Activated gamma-delta T cell (primary cell): ENCODE data around the gene PRDM11.

Experiments used
- DNase-seq: peaks from one replicate; lab custom pipeline; 2025; lab: John Stamatoyannopoulos, UW

The PRDM11 gene

DNA sequence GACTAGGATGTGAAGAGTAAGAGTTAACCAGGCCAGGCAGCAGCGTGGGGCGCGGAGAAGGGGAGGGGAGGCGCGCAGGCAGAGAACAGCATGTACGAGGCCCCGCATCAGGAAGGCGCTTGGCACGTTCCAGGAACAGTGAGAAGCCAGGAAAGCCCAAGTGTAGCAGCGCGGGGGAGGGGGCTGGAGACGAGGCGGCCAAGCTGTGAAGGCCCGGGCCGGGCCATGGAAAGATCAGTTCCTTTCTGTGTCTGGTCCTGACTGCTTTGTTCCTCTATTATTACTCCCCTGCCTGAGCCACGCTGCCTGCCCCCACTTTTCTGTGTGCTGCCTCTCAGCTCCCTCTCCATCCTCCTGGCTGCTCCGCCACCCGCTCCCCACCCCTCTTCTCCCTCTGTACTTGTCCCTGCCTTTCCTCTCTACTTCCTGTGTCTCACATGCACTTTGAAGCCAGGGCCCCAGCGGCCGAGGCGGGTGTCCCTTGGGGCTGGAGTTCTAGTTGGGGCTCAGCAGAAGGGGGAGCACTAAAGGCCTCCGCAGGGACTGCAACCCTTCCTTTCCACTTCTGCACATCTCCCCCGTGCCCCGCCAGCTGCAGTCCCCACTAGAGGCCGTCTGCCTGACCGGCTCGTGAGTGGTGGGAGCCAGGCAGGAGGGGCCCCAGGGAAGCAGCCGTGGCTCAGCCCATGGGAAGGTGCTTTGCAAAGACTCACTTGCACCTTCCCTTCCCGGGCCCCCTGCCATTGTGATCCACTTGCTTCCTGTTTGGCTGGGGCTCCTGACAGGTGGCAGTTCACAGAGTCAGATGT, 63.7 kb downstream of the PRDM11 start:
- no peak for DNase-seq

DNA sequence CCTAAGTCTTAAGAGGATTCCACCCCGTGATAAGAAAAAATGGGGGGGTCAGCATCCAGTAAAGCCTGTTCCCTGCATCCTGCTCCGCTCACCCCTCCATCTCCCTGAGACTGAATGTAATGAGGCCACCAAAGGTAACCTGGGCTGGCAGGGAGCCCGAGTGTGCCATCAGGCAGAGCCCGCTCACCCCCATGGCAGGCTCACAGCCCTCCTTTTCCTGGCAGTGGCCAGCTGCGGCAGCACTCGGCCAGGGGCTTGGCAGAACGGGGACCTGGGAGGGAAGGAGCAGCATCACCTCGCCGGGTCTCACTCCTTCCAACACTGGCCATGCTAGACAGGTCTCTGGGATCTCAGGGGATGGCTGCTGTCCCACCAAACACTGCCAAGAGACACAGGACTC, 64.4 kb downstream of the PRDM11 start:
- DNase-seq = no peak

DNA sequence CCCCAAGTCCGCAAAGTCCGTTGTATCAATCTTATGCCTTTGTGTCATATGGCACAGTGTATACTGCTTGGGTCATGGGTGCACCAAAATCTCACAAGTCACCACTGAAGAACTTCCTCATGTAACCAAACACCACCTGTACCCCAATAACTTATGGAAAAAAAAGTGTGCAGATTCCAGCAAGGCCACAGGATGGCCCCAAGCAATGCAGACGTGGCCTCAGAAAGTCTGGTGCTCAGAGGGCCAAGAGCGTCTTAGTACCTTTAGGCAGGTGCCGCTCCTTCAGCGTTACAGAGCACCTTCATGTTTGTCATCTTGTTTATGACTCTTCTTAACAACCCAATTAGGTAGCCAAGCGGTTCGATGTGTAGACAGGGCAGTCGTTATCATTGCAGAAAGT, 65.3 kb downstream of the PRDM11 start:
- no peak for DNase-seq

DNA sequence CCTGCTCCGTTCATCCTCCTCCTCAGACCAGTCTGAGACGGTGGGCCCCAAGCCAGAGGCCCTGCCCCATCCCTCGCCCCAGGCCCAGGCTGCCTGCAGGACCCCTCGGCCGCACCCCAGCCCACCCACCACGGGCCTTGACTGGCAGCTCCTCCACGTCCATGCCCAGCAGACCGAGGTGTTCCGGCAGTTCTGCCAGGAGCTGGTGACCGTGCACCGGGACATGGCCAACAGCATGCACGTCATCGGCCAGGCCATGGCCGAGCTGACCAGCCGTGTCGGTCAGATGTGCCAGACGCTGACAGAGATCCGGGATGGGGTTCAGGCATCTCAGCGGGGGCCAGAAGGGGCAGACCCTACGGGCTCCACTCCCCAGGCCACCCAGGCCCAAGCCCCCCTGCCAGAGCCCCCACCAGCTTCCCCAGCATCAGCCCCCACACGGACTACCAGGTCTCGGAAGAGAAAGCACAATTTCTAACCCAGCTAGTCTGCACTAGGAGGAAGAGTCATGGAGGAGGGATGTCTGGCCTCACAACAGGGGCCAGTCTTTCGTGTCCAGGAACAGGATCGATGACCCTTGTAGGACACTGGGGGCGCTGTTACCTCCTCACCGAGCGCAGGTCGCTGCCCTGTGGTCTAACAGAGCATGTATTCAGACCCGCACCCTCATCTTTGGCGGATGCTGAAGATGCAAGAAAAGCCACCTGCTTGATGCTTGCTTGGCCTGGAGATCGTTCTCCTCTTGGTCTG, 66.3 kb downstream of the PRDM11 start:
- DNase-seq = no peak

DNA sequence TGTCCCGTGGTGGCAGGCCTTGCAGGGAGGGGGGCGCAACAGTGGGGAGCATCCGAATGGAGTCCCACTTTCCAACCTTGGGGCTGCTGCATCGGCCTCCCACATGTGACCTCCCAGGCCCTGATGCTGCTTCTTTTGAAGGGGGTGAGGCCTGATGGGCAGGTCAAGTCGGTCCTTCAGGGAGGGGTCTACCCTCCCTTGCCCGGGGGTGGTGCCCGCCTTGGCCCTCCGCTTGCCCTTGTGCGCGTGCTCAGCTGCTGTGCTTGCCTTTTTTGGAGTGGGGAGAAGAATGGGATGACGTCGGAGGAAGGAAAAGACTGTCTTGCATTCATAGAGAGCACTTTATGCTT, 66.9 kb downstream of the PRDM11 start:
- no peak for DNase-seq

DNA sequence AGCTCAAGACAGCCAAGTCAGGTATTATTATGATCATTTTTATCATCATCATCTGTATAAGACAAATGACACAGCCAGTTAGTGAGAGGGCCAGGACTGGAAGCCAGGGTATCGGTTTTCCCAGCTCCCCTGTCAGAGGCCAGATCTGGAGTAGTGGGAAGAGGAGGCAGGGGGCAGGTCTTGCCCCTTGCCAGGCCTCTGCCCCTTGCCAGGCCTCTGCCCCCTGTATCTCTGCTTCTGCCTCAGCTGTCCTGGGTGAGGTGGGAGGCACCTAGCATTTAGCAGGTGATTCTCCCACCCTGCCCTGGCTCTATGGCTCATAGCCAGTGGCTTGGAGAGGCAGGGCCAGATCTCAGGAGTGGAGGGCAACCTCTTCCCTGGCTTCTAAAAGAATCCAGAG, 67.3 kb downstream of the PRDM11 start:
- DNase-seq = no peak

DNA sequence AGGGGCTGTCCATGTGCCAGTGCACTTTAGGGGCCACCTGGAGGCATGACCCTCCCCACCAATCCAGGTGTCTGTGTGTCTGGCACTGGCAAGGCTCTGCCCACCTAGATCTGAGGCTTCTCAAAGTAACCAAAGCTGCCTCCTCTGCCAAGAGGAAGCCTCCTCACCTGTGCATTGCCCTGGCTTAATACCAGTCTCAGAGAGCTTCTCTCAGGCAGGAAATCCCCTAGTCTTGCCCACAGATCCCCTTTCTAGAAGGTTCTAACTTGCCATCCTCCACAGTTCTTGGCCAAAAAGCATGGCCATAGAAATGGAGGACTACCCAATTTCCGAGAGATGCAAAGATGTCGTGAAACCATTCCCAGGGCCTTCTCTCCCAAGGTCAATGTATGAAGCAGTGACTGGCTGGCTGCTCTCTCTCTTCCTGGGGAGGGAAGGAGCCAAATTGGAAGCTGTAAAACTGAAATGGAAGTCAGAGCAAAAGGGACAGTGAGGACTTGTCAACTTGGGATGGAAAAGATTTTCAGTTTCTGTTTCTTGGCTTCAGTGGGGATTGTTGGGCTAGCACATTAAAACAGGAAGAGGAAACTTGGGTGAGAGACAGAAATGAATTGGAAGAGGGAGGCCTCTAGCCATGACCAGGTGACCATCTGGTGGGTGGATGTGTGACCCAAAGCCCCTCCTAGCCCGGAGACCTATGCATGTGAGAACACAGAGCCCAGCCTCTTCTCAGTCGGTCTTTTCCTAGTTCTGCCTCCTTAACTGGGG, 68.8 kb downstream of the PRDM11 start:
- DNase-seq = no peak

DNA sequence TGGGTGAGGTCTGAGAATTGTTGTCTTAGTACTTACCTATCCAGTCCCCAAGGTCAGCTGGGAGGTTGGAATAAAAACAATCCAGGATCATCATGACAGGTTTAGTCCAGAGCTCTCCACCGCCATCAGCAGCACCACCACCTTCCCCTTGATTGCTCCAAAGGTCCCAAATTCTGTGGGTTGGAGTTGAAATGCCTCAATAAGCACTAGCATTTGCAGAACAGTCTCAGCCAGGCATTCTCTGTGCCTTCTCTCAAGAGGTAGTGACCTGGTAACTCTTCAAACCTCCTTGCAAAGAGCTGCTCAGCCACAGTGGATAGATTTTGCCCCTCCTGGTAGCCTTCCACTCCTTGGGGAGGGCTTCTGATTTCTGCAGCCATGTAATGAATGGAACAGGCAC, 69.6 kb downstream of the PRDM11 start:
- DNase-seq = no peak

DNA sequence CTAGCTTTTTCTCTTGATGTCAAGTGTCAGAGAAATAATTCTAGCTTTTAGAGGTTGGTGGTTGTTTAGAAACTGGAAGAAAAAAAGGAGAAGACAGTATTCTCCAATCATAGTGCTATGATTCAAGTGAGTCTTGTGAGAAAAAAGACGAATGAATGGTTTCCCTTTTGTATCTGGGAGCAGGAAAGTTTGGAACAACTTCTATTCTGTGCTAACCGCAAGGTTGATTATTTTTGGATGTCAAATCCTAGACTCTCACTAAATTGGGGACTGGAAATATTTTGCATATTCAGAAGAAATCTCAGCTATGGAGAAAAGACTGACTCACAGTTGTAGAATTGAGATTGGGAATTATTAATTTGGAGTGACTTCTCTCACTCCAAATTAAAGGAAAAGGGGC, 70.5 kb downstream of the PRDM11 start:
- DNase-seq = no peak

DNA sequence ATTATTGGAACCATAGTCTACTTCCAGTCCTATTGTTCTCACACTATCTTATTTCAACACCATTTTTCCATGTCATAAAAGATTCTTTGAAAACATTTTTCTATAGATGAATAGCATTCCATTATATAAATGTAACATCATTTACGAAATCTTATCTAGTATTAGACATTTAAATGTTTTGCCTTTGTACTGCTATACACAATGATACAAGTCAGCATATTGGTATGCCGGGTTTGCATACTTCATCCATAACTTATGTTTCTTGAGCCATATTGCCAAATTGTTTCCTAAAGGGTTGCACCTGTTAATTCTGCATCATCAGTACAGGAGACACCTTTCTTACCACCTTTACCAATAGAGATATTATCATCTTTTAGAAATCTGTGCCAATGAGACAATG, 71.6 kb downstream of the PRDM11 start:
- no peak for DNase-seq

DNA sequence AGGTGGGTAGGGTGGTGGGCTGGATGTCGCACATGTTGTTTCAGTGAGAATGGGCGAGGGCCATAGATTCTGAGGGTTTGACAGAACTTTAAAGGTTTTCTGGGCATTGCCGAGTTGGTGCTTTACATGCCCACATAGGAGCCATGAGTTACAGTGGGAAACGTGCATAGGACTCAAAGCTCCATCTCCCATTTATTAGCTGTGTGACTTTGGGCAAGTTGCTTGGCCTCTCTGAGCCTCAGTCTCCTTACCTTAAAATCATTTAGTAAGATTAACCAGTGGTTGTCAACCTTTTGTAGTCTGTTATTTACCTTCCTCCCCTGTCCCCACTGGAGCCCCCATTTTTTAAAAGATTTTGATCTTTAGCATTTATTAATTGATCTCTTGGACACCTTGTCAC, 72.3 kb downstream of the PRDM11 start:
- no peak for DNase-seq

DNA sequence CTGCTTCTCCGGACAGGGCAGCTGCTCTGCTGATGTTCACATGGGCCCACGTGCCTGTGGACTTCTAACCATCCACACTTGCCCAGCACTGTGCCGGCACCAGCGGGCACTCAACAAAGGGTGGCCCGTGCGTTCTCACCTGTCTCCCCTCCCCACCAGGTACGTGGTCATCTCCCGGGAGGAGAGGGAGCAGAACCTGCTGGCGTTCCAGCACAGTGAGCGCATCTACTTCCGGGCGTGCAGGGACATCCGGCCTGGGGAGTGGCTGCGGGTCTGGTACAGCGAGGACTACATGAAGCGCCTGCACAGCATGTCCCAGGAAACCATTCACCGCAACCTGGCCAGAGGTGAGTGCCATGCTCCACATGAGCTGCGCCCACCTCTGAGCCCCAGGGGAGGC, 73.0 kb downstream of the PRDM11 start:
- no peak for DNase-seq

DNA sequence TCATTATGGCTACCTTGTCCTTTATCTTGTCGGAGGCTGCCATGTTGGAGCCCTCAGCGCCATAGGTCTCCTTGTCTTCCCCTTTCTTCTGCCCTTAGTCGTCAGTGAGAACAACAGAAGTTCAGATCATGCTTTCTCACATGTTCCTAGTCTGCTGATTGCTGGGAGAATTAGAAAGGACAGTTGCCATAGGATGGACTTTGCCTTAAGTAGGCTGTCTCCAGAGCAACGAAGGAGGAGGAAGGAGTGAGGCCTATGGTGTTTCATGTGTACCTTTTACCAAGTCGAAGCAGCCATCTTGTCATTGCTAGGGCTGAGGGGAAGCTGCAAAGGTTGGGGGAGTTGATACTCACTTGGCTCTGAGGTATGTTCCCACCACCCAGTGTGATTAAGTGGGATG, 77.1 kb downstream of the PRDM11 start:
- DNase-seq = no peak

DNA sequence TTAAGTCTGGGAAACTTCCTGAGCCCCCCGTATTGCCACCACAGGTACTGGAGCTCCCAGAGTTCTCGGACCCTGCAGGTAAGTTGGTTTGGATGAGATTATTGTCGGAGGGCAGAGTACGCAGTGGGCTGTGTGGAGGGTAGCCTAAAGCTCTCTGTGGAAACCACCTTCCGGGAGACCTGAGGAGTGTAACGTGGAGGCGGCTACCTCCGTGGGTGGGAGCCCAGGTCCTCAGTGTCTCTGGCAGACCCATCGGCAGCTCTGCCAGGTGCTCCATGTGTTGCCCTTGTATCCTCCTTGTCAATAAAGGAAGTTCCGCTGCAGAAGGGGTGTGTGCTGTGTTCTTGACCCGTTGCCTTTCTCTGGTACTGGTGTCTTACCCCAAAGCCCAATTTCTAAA, 78.3 kb downstream of the PRDM11 start:
- no peak for DNase-seq

DNA sequence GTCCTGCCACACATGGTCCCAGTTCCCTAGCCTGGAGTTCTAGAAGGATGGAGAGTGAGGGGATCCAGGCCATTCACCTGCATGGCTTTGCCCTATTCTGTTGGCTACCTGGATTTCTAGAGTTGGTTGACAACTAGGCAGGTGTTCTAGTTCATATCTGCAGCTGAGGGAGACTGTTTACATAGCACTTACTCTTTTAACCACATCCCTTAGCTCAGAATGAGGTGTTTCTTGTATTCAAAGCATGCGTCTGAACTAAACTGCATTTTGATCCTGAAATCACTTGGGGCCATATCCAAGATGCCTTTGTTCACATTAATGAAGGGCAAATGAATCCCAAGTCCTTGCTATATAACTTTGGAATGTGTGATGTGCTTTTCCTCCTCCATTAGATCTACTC, 78.8 kb downstream of the PRDM11 start:
- no peak for DNase-seq

DNA sequence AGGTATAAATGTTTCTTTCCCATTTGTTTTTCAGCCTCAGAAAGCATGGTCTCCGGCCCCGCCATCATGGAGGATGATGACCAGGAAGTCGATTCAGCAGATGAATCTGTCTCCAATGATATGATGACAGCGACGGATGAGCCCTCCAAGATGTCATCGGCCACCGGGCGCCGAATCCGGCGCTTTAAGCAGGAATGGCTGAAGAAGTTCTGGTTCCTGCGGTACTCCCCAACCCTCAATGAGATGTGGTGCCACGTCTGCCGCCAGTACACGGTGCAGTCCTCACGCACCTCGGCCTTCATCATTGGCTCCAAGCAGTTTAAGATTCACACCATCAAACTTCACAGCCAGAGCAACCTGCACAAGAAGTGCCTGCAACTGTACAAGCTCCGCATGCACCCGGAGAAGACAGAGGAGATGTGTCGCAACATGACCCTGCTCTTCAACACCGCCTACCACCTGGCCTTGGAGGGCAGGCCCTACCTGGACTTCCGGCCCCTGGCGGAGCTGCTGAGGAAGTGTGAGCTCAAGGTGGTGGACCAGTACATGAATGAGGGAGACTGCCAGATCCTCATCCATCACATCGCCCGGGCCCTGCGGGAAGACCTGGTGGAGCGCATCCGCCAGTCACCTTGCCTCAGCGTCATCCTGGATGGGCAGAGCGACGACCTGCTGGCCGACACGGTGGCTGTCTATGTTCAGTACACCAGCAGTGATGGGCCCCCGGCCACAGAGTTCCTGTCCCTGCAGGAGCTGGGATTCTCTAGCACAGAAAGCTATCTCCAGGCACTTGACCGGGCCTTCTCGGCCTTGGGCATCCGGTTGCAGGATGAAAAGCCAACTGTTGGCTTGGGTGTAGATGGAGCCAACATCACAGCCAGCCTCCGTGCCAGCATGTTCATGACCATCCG, 79.8 kb downstream of the PRDM11 start:
- DNase-seq = no peak

DNA sequence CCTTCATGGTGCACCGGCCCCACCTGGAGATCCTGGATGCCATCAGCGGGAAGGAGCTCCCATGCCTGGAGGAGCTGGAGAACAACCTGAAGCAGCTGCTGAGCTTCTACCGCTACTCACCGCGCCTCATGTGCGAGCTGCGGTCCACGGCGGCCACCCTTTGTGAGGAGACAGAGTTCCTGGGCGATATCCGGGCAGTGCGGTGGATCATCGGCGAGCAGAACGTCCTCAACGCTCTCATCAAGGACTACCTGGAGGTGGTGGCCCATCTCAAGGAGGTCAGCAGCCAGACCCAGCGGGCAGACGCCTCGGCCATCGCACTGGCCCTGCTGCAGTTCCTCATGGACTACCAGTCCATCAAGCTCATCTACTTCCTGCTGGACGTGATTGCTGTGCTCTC, 80.5 kb downstream of the PRDM11 start:
- DNase-seq = no peak

DNA sequence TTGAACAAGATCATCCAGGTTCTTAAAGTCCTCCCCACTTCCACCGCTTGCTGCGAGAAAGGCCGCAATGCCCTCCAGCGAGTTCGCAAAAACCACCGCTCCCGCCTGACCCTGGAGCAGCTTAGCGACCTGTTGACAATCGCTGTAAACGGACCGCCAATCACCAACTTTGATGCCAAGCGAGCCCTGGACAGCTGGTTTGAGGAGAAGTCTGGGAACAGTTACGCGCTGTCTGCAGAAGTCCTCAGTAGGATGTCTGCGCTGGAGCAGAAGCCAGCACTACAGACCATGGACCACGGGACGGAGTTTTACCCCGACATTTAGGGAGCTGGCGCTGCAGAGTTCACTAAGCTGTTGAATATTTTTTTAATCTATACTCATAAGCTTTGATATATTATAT, 81.4 kb downstream of the PRDM11 start:
- DNase-seq = no peak

DNA sequence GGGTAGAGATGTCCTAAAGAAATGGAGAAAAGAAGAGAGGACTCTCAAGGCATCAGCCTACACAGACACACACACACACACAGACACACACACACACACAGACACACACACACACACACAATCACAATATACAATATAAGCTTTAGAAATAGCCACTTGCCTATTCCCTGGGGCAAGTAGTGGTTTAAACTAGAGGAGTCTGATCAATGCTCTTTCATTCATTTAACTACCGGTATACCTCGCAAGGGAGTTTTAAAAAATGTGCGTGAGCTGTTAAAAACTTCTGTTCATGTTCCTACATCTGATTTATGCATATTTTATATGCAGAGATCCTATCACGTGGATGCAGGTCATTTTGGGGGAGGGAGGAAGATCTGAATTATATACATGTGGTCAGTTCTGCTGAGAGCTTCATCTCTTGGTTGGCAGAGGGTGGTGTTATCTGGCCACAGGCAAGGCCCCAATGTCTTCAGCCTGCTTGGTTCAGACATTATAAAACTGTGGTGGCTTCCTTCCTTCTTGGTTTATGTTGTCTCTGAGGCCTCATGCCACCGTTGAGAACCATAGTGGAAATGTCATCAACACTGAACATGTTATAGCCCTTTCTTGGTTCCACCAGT, 83.1 kb downstream of the PRDM11 start:
- DNase-seq = no peak

DNA sequence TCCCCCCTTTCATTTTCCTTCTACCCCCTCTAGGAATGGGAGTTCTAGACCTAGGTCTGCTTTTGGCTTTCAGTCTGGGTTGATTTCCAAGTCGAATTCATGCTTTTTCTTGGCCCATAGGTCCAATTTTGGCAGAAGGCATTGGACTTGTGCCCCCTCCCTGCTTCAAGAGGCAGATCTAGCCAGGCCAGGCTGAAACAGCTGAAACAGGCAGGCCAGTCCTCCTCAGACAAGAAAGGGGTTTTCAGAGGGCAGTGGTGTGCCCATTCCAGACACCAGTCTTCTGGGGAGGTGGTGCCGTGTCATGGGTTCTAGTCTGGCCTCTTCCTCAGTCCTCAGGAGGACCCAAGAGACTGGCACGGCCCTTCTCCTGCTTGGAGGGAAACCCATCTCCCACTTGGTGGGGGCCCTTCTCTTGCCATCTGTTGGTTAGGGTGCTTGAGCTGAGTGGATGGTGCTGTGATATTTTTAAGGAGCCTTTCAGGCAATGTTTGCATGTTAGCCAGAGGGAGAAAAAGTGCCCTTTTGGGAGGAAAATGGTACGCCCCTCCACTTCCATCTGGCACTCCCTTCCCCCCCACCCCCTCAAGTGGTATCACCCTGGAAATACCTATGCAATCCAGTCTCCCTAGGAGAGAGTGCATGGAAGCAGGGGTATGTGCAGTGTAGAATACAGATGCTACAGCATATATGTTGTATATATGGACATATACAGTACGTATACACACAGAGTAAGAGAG, 86.1 kb downstream of the PRDM11 start:
- DNase-seq = no peak
